Activated CD8-positive, alpha-beta memory T cell treated with anti-CD3 and anti-CD28 coated beads, Interleukin-2, amount 50 U/mL, for 24 hours (primary cell): ENCODE data around the gene PPP1R16B.

Source experiments
- DNase-seq: peaks from one replicate; pipeline ENCODE4 v3.0.0-alpha.2; 2020; ENCODE audit errors: extremely low read depth

The PPP1R16B gene

DNA sequence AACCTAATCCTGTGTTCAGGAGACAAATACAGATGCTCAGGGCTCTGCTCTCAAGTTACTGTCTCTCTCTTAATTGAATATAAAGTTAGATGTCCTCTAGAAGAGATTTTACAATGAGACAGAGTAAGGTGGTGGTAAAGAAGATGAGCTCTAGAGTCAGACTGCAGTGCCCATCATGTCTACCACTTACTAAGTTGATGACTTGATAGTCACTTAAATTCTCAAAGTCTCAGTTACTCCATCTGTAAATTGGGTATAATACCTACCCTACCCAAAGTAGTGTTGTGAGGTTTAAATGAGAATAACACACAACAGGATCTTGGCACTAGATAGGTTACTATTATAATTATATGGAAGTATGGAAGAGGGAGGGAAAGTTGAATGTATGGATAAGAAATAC lies 158.2 kb downstream of the PPP1R16B start:
- DNase-seq, result no peak

GRCh38 chr20:38965264-38965663 lies 159.8 kb downstream of the PPP1R16B start:
- no peak for DNase-seq

GRCh38 chr20:38968090-38968489 lies 162.6 kb downstream of the PPP1R16B start:
- DNase-seq, result no peak

DNA sequence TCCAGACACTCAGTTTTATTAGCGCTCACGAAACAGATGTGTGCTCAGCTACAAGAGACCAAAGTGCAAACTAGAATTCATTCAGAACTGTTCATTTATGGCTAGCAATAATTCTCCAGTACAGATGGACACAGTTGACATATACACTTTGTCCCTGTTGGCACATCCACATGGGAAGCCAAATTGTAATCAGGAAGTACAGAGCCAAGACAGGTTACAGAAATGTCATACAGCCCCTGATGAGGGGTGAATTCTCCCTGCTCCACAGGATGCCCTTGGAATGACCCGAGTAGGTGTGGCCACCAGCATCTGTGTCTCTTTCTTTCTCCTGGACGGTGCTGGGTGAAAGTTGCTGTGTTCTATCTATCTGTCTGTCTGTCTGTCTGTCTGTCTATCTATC lies 164.2 kb downstream of the PPP1R16B start:
- no peak for DNase-seq

- DNase-seq, result no peak
These were observed 164.8 kb downstream of the PPP1R16B start for GRCh38 chr20:38970302-38970701.
